ENCODE results near the gene USH1G. TPM values are rescaled to one million over a fixed set of nuclear protein-coding genes. Genes with fewer than 3 reads are reported as not detected.

Gene USH1G
- polyA plus RNA-seq, 1 donor from 2014 or later = not detected

- Histone ChIP-seq H3K9ac (ENCODE audit: low read length) (no peak overlapping the region), H3K9me3 (ENCODE audit: low read length) (no peaks in the 10 kb centered on the region), H3K4me3 (ENCODE audit: low read length) (no peak overlapping the region), H4K20me1 (ENCODE audit: insufficient read depth) (no peaks in the 10 kb centered on the region), H3K4me2 (ENCODE audit: low read length) (no peak overlapping the region), H3K79me2 (replicated peaks; ENCODE audit: insufficient read depth, low read length) (no peaks in the 10 kb centered on the region), H3K27me3 (ENCODE audit: insufficient read depth, low read depth, low read length) (no peaks in the 10 kb centered on the region), H3K27ac (ENCODE audit: low read length) (no peak overlapping the region), H3F3A (ENCODE audit: insufficient read depth, low read length, poor library complexity, severe bottlenecking) (no peaks in the 10 kb centered on the region), H3K36me3 (ENCODE audit: insufficient read depth, low read length) (no peaks in the 10 kb centered on the region), H3K9me2 (ENCODE audit: insufficient read depth, low read length) (no peaks in the 10 kb centered on the region), H2AFZ (ENCODE audit: low read depth, low read length) (no peak overlapping the region)
- TF ChIP-seq POLR2AphosphoS5 (IDR thresholded peaks at IDR 0.05) (no peak), EP300 (conservative IDR thresholded peaks at IDR 0.05; ENCODE audit: poor library complexity, severe bottlenecking) (no peak), SMC3 (conservative IDR thresholded peaks at IDR 0.05; ENCODE audit: poor library complexity) (no peak), TAF1 (IDR thresholded peaks at IDR 0.05; ENCODE audit: low read depth) (no peak), MXI1 (conservative IDR thresholded peaks at IDR 0.05; ENCODE audit: poor library complexity, severe bottlenecking) (no peak), RAD21 (conservative IDR thresholded peaks at IDR 0.05) (no peak), EZH2 (IDR thresholded peaks at IDR 0.05; ENCODE audit: borderline replicate concordance, insufficient read depth, low read length, poor library complexity, severe bottlenecking) (no peak)
- TF ChIP-seq, protein P1, sequence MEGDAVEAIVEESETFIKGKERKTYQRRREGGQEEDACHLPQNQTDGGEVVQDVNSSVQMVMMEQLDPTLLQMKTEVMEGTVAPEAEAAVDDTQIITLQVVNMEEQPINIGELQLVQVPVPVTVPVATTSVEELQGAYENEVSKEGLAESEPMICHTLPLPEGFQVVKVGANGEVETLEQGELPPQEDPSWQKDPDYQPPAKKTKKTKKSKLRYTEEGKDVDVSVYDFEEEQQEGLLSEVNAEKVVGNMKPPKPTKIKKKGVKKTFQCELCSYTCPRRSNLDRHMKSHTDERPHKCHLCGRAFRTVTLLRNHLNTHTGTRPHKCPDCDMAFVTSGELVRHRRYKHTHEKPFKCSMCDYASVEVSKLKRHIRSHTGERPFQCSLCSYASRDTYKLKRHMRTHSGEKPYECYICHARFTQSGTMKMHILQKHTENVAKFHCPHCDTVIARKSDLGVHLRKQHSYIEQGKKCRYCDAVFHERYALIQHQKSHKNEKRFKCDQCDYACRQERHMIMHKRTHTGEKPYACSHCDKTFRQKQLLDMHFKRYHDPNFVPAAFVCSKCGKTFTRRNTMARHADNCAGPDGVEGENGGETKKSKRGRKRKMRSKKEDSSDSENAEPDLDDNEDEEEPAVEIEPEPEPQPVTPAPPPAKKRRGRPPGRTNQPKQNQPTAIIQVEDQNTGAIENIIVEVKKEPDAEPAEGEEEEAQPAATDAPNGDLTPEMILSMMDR (IDR thresholded peaks at IDR 0.05; ENCODE audit: poor library complexity, severe bottlenecking) = no peak
- TF ChIP-seq, protein P2, sequence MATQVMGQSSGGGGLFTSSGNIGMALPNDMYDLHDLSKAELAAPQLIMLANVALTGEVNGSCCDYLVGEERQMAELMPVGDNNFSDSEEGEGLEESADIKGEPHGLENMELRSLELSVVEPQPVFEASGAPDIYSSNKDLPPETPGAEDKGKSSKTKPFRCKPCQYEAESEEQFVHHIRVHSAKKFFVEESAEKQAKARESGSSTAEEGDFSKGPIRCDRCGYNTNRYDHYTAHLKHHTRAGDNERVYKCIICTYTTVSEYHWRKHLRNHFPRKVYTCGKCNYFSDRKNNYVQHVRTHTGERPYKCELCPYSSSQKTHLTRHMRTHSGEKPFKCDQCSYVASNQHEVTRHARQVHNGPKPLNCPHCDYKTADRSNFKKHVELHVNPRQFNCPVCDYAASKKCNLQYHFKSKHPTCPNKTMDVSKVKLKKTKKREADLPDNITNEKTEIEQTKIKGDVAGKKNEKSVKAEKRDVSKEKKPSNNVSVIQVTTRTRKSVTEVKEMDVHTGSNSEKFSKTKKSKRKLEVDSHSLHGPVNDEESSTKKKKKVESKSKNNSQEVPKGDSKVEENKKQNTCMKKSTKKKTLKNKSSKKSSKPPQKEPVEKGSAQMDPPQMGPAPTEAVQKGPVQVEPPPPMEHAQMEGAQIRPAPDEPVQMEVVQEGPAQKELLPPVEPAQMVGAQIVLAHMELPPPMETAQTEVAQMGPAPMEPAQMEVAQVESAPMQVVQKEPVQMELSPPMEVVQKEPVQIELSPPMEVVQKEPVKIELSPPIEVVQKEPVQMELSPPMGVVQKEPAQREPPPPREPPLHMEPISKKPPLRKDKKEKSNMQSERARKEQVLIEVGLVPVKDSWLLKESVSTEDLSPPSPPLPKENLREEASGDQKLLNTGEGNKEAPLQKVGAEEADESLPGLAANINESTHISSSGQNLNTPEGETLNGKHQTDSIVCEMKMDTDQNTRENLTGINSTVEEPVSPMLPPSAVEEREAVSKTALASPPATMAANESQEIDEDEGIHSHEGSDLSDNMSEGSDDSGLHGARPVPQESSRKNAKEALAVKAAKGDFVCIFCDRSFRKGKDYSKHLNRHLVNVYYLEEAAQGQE (IDR thresholded peaks at IDR 0.05; ENCODE audit: borderline replicate concordance) = no peak
Measured at GRCh38 chr17:74868251-74868907, 54.7 kb downstream of the USH1G start.

DNA sequence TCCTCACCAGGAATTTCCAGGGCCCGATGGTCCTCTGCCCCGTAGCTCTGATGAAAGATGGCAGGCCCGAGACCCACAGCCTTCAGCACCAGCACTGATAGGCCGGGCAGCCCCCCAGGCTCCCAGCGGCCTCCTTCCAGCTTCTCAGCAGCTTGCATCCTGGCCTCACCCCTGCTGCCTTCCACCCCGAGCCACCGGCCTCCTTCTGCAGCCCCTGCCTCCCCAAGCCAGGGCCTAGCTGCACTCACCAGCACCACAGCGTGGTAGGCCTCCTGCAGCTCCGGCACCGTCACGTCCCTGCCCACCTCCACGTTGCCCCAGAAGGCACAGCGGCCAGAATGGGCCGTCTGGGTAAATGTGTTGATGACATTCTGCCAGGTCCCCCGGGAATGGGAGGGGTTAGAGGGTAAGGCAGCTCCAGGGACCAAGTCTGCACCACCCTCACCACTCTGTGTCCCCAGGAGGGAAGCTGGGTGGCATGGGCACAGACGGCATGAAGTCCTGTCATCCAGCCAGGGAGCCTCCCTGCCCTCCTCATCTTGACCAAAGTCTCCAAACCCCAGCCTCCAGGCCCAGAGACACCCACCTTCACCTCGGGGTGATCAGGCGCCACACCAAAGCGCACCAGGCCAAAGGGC is 56.7 kb downstream of the USH1G start:
- no peak overlapping the region for H3K4me3 ChIP-seq (ENCODE audit: low read length)
- no peaks in the 10 kb centered on the region for H3K9me2 ChIP-seq (ENCODE audit: insufficient read depth, low read length)
- H3K79me2 ChIP-seq (replicated peaks; ENCODE audit: insufficient read depth, low read length) = no peaks in the 10 kb centered on the region
- H3F3A ChIP-seq (ENCODE audit: insufficient read depth, low read length, poor library complexity, severe bottlenecking) = no peaks in the 10 kb centered on the region
- H4K20me1 ChIP-seq (ENCODE audit: insufficient read depth) = no peaks in the 10 kb centered on the region
- no peaks in the 10 kb centered on the region for H3K36me3 ChIP-seq (ENCODE audit: insufficient read depth, low read length)
- TF ChIP-seq TAF1 (IDR thresholded peaks at IDR 0.05; ENCODE audit: low read depth) (no peak), EZH2 (IDR thresholded peaks at IDR 0.05; ENCODE audit: borderline replicate concordance, insufficient read depth, low read length, poor library complexity, severe bottlenecking) (no peak), MXI1 (conservative IDR thresholded peaks at IDR 0.05; ENCODE audit: poor library complexity, severe bottlenecking) (no peak), POLR2AphosphoS5 (IDR thresholded peaks at IDR 0.05) (no peak), SMC3 (conservative IDR thresholded peaks at IDR 0.05; ENCODE audit: poor library complexity) (no peak), EP300 (conservative IDR thresholded peaks at IDR 0.05; ENCODE audit: poor library complexity, severe bottlenecking) (no peak), RAD21 (conservative IDR thresholded peaks at IDR 0.05) (no peak)
- TF ChIP-seq, protein P2 (IDR thresholded peaks at IDR 0.05; ENCODE audit: borderline replicate concordance) = no peak
- TF ChIP-seq, protein P1 (IDR thresholded peaks at IDR 0.05; ENCODE audit: poor library complexity, severe bottlenecking) = no peak
- H3K27me3 ChIP-seq (ENCODE audit: insufficient read depth, low read depth, low read length) = peaks cover 13% of the 10 kb centered on the region
- H3K9me3 ChIP-seq (ENCODE audit: low read length) = no peaks in the 10 kb centered on the region
- H3K9ac ChIP-seq (ENCODE audit: low read length) = no peak overlapping the region
- no peak overlapping the region for H3K4me2 ChIP-seq (ENCODE audit: low read length)
- no peak overlapping the region for H3K27ac ChIP-seq (ENCODE audit: low read length)
- no peak overlapping the region for H2AFZ ChIP-seq (ENCODE audit: low read depth, low read length)

Measured in neural cell (in vitro differentiated cells).